ENCODE results near the gene TM4SF20.

The TM4SF20 gene

GRCh38 chr2:227323818-227324217 lies 55.3 kb downstream of the TM4SF20 start:
- H3K36me3 Mint-ChIP-seq = peaks cover 19% of the 10 kb centered on the region
- DNase-seq (ENCODE audit: low spot score in 2 of 2) (no peak), ATAC-seq (no peak)
- peaks cover 48% of the 10 kb centered on the region for H3K4me1 Mint-ChIP-seq
- H3K4me3 Mint-ChIP-seq = peak overlapping the region; percentile 90
- no peaks in the 10 kb centered on the region for H3K9me3 Mint-ChIP-seq
- no peak overlapping the region for H3K27ac Mint-ChIP-seq

- peaks cover 2% of the 10 kb centered on the region for H3K9me3 Mint-ChIP-seq
- H3K4me1 Mint-ChIP-seq = peaks cover 43% of the 10 kb centered on the region
- H3K4me3 Mint-ChIP-seq = peak overlapping the region; percentile 90
- DNase-seq (ENCODE audit: low spot score in 2 of 2) (no peak), ATAC-seq (no peak)
- peaks cover 13% of the 10 kb centered on the region for H3K36me3 Mint-ChIP-seq
- peak overlapping the region; percentile 33 for H3K27ac Mint-ChIP-seq
Observed at GRCh38 chr2:227322530-227323205, 56.4 kb downstream of the TM4SF20 start.

GRCh38 chr2:227320305-227321094 lies 58.6 kb downstream of the TM4SF20 start:
- H3K9me3 Mint-ChIP-seq = peaks cover 5% of the 10 kb centered on the region
- H3K4me3 Mint-ChIP-seq = no peak overlapping the region
- ATAC-seq (no peak), DNase-seq (ENCODE audit: low spot score in 2 of 2) (no peak)
- H3K27ac Mint-ChIP-seq = no peak overlapping the region
- peaks cover 26% of the 10 kb centered on the region for H3K4me1 Mint-ChIP-seq
- peaks cover 3% of the 10 kb centered on the region for H3K36me3 Mint-ChIP-seq

GRCh38 chr2:227317834-227318233 lies 61.3 kb downstream of the TM4SF20 start:
- peaks cover 5% of the 10 kb centered on the region for H3K9me3 Mint-ChIP-seq
- H3K4me1 Mint-ChIP-seq = peaks cover 9% of the 10 kb centered on the region
- H3K36me3 Mint-ChIP-seq = no peaks in the 10 kb centered on the region
- ATAC-seq (no peak), DNase-seq (ENCODE audit: low spot score in 2 of 2) (no peak)
- no peak overlapping the region for H3K27ac Mint-ChIP-seq
- H3K4me3 Mint-ChIP-seq = no peak overlapping the region

- Mint-ChIP-seq H3K9me3 (peaks cover 5% of the 10 kb centered on the region), H3K36me3 (no peaks in the 10 kb centered on the region), H3K4me3 (no peak overlapping the region), H3K27ac (no peak overlapping the region), H3K4me1 (no peaks in the 10 kb centered on the region)
- ATAC-seq (no peak), DNase-seq (ENCODE audit: low spot score in 2 of 2) (no peak)
Observed at GRCh38 chr2:227313310-227313709, 65.8 kb downstream of the TM4SF20 start.

GRCh38 chr2:227312579-227312978 lies 66.5 kb downstream of the TM4SF20 start:
- Mint-ChIP-seq H3K9me3 (peaks cover 1% of the 10 kb centered on the region), H3K36me3 (no peaks in the 10 kb centered on the region), H3K4me1 (no peaks in the 10 kb centered on the region), H3K4me3 (no peak overlapping the region), H3K27ac (no peak overlapping the region)
- DNase-seq (ENCODE audit: low spot score in 2 of 2) (no peak), ATAC-seq (no peak)
